ENCODE data around the gene CAMTA1.

GRCh38 chr1:7279769-7280168 lies 494.5 kb downstream of the CAMTA1 start:
- no peak for TF ChIP-seq CTCF (IDR thresholded peaks at IDR 0.05)
- no peak for TF ChIP-seq POLR2A (IDR thresholded peaks at IDR 0.05)
- TF ChIP-seq POLR2AphosphoS5 (IDR thresholded peaks at IDR 0.05) = no peak

Data from prostate gland (tissue), 2 donors.